Astrocyte (in vitro differentiated cells and primary cell): ENCODE measurements around the gene FHL2. TPM values are rescaled to one million over a fixed set of nuclear protein-coding genes. Genes with fewer than 3 reads are reported as not detected.
A peak's percentile ranks its signal among the peaks of the same experiment; 100 is the strongest.

ENCODE experiments used
- DNase-seq: peaks from one replicate; pipeline ENCODE4 v3.0.0-alpha.2; 2010; ENCODE audit warnings: low read depth
- FAIRE-seq: peaks from 2 replicates; lab custom pipeline; 2011; peaks lifted over from hg19 to GRCh38; lab: Jason Lieb, UNC
- H2AFZ ChIP-seq: 2 replicates; pipeline ENCODE4 v1.6.0; 2012; ENCODE audit warnings: low read depth, low read length, inconsistent platforms
- H3K27ac ChIP-seq: 2 replicates; pipeline ENCODE4 v1.5.1; 2011; ENCODE audit warnings: low read depth, low read length, inconsistent platforms
- H3K27me3 ChIP-seq: 2 replicates; pipeline ENCODE4 v1.6.0; 2011; ENCODE audit warnings: low read length, inconsistent platforms; ENCODE audit not compliant: insufficient read depth
- H3K36me3 ChIP-seq: 2 replicates; pipeline ENCODE4 v1.5.1; 2011; ENCODE audit warnings: low read length, inconsistent platforms; ENCODE audit not compliant: insufficient read depth
- H3K4me1 ChIP-seq: 2 replicates; pipeline ENCODE4 v1.5.1; 2011; ENCODE audit warnings: low read length, inconsistent platforms; ENCODE audit not compliant: insufficient read depth
- H3K4me2 ChIP-seq: 2 replicates; pipeline ENCODE4 v1.6.0; 2012; ENCODE audit warnings: low read length, inconsistent platforms
- H3K4me3 ChIP-seq: 2 replicates; pipeline ENCODE4 v1.5.1; 2011; ENCODE audit warnings: low read depth, mild to moderate bottlenecking, low read length, inconsistent platforms; ENCODE audit not compliant: insufficient read depth
- H3K79me2 ChIP-seq: 2 replicates; pipeline ENCODE4 v1.6.0; 2012; ENCODE audit warnings: mild to moderate bottlenecking, low read length, inconsistent platforms; ENCODE audit not compliant: insufficient read depth
- H3K9ac ChIP-seq: 2 replicates; pipeline ENCODE4 v1.6.0; 2012; ENCODE audit warnings: mild to moderate bottlenecking, low read length, inconsistent platforms
- H3K9me3 ChIP-seq: 2 replicates; pipeline ENCODE4 v1.5.1; 2012; ENCODE audit warnings: low read depth, mild to moderate bottlenecking, low read length, inconsistent platforms; ENCODE audit not compliant: insufficient read depth
- H4K20me1 ChIP-seq: 2 replicates; pipeline ENCODE4 v1.6.0; 2012; ENCODE audit warnings: low read length, inconsistent platforms; ENCODE audit not compliant: insufficient read depth
- H3K27ac Mint-ChIP-seq: one replicate; pipeline ENCODE4 v1.8.0; 2021; ENCODE audit warnings: mild to moderate bottlenecking, mixed read lengths; ENCODE audit not compliant: unreplicated experiment
- H3K27me3 Mint-ChIP-seq: one replicate; pipeline ENCODE4 v1.8.0; 2021; ENCODE audit warnings: low read depth, mixed read lengths; ENCODE audit not compliant: unreplicated experiment
- H3K36me3 Mint-ChIP-seq: one replicate; pipeline ENCODE4 v1.8.0; 2021; ENCODE audit warnings: low read depth, mixed read lengths; ENCODE audit not compliant: unreplicated experiment
- H3K4me1 Mint-ChIP-seq: one replicate; pipeline ENCODE4 v1.8.0; 2021; ENCODE audit warnings: low read depth, mixed read lengths; ENCODE audit not compliant: unreplicated experiment
- H3K4me3 Mint-ChIP-seq: one replicate; pipeline ENCODE4 v1.8.0; 2021; ENCODE audit warnings: mild to moderate bottlenecking, moderate library complexity, mixed read lengths; ENCODE audit not compliant: unreplicated experiment
- H3K9me3 Mint-ChIP-seq: one replicate; pipeline ENCODE4 v1.8.0; 2021; ENCODE audit warnings: mild to moderate bottlenecking, mixed read lengths; ENCODE audit not compliant: unreplicated experiment
- CTCF ChIP-seq: IDR thresholded peaks from 2 replicates; pipeline ENCODE4 v1.5.1; 2011; ENCODE audit warnings: low read depth, mild to moderate bottlenecking, inconsistent platforms, low read length, moderate library complexity; ENCODE audit not compliant: insufficient read depth
- EZH2 ChIP-seq: IDR thresholded peaks from 2 replicates; pipeline ENCODE4 v1.6.1; 2012; ENCODE audit warnings: mild to moderate bottlenecking, low read length, inconsistent platforms; ENCODE audit not compliant: insufficient read depth
- total RNA-seq: library from RNA; stranded (reverse); gene quantifications from 2 replicates; pipeline ENCODE4 v1.2.1, GENCODE V29; 2021

Gene FHL2
- total RNA-seq, 1 donor from 2014 or later, result 104 TPM

DNA sequence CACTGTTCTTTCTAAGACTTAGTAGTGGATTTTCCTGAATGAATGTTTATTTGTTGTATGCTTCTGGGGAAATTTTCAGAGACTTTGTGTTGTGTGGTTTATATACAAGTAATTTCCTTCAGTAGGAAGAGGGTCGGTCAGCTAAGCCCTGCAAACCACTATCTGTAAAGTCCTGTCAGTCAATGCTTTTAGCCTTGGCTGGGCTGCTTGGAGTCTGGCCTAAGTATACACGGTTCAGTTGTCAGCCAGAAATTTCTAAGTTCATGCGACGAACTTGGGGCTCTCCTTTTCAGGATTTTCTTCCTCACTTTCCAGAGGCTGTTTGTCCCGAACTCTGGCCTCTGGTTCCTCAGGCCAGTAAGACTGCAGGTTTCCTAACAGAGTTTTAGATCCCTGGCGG is 40.3 kb downstream of the FHL2 start:
- H3K36me3 Mint-ChIP-seq, result peaks cover 24% of the 10 kb centered on the region
- Histone ChIP-seq H3K9me3 (no peaks in the 10 kb centered on the region), H3K27me3 (no peaks in the 10 kb centered on the region), H3K36me3 (peaks cover 51% of the 10 kb centered on the region), H3K4me3 (no peak overlapping the region), H3K9ac (no peak overlapping the region), H3K4me1 (peaks cover 2% of the 10 kb centered on the region), H3K4me2 (no peak overlapping the region), H3K79me2 (peaks cover 12% of the 10 kb centered on the region), H2AFZ (no peak overlapping the region), H4K20me1 (peaks cover 63% of the 10 kb centered on the region), H3K27ac (no peak overlapping the region)
- no peak overlapping the region for H3K4me3 Mint-ChIP-seq
- FAIRE-seq (no peak), DNase-seq (no peak)
- H3K4me1 Mint-ChIP-seq, result no peaks in the 10 kb centered on the region
- no peak for TF ChIP-seq CTCF
- no peak for TF ChIP-seq EZH2
- peaks cover 2% of the 10 kb centered on the region for H3K9me3 Mint-ChIP-seq
- no peaks in the 10 kb centered on the region for H3K27me3 Mint-ChIP-seq
- H3K27ac Mint-ChIP-seq, result peak overlapping the region; percentile 41

- no peaks in the 10 kb centered on the region for H3K27me3 Mint-ChIP-seq
- Histone ChIP-seq H3K9ac (no peak overlapping the region), H3K4me3 (no peak overlapping the region), H3K79me2 (peaks cover 4% of the 10 kb centered on the region), H2AFZ (no peak overlapping the region), H3K9me3 (no peaks in the 10 kb centered on the region), H3K27me3 (no peaks in the 10 kb centered on the region), H3K36me3 (peaks cover 36% of the 10 kb centered on the region), H3K27ac (no peak overlapping the region), H3K4me1 (peaks cover 2% of the 10 kb centered on the region), H4K20me1 (peaks cover 49% of the 10 kb centered on the region), H3K4me2 (no peak overlapping the region)
- H3K27ac Mint-ChIP-seq, result no peak overlapping the region
- DNase-seq (no peak), FAIRE-seq (no peak)
- H3K36me3 Mint-ChIP-seq, result peaks cover 21% of the 10 kb centered on the region
- peaks cover 2% of the 10 kb centered on the region for H3K9me3 Mint-ChIP-seq
- H3K4me1 Mint-ChIP-seq, result no peaks in the 10 kb centered on the region
- TF ChIP-seq EZH2 (no peak), CTCF (no peak)
- H3K4me3 Mint-ChIP-seq, result no peak overlapping the region
These were observed 41.7 kb downstream of the FHL2 start for GRCh38 chr2:105357122-105357521.

- H3K4me1 ChIP-seq, result no peaks in the 10 kb centered on the region
- no peaks in the 10 kb centered on the region for H3K27me3 Mint-ChIP-seq
- H3K36me3 ChIP-seq, result peaks cover 50% of the 10 kb centered on the region
These were observed 54.0 kb downstream of the FHL2 start for GRCh38 chr2:105344704-105345345.

More at GRCh38 chr2:105344704-105345345, 54.0 kb downstream of the FHL2 start:
- no peaks in the 10 kb centered on the region for H3K9me3 ChIP-seq
- Mint-ChIP-seq H3K4me3 (no peak overlapping the region), H3K4me1 (peaks cover 13% of the 10 kb centered on the region), H3K9me3 (no peaks in the 10 kb centered on the region), H3K36me3 (peaks cover 4% of the 10 kb centered on the region), H3K27ac (no peak overlapping the region)
- H3K9ac ChIP-seq, result no peak overlapping the region
- H3K27me3 ChIP-seq, result no peaks in the 10 kb centered on the region
- DNase-seq, result no peak
- TF ChIP-seq CTCF (peak; percentile 47), EZH2 (no peak)
- H3K79me2 ChIP-seq, result peaks cover 17% of the 10 kb centered on the region
- peaks cover 5% of the 10 kb centered on the region for H4K20me1 ChIP-seq
- H3K4me2 ChIP-seq, result no peak overlapping the region
- peak; percentile 91 for FAIRE-seq
- H3K27ac ChIP-seq, result no peak overlapping the region
- H2AFZ ChIP-seq, result no peak overlapping the region
- H3K4me3 ChIP-seq, result no peak overlapping the region
